NCI-H748 treated with DMSO at 0.1 percent for 48 hours (cell line): ENCODE results near the gene ELAVL4.

Experiments used
- DNase-seq: peaks from one replicate; lab custom pipeline; 2025; lab: John Stamatoyannopoulos, UW

The ELAVL4 gene

DNA sequence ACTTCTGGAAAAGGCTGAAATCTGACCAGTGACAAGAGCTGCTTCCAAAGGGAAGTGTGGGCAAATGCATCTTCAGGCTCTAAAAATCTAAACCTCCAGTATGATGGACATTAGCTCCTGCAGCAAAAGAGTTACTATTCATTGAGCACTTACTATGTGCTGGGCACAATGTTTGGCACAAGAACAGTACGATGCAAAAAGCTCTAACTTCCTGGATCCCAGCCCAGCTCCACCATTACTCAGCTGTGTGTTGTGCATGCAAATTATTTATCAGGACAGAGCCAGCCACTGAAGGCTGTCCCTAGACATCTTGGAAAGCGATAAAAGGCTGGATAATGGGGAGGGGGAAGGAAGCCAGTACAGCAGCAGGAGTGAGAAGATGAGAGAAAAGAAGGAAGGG lies 143.5 kb downstream of the ELAVL4 start:
- DNase-seq: no peak
